ENCODE data around the gene KDM5C.
A peak's percentile ranks its signal among the peaks of the same experiment; 100 is the strongest.

KDM5C gene

GRCh38 chrX:53194308-53194707, 30.7 kb downstream of the KDM5C start:
- TF ChIP-seq, protein P1, sequence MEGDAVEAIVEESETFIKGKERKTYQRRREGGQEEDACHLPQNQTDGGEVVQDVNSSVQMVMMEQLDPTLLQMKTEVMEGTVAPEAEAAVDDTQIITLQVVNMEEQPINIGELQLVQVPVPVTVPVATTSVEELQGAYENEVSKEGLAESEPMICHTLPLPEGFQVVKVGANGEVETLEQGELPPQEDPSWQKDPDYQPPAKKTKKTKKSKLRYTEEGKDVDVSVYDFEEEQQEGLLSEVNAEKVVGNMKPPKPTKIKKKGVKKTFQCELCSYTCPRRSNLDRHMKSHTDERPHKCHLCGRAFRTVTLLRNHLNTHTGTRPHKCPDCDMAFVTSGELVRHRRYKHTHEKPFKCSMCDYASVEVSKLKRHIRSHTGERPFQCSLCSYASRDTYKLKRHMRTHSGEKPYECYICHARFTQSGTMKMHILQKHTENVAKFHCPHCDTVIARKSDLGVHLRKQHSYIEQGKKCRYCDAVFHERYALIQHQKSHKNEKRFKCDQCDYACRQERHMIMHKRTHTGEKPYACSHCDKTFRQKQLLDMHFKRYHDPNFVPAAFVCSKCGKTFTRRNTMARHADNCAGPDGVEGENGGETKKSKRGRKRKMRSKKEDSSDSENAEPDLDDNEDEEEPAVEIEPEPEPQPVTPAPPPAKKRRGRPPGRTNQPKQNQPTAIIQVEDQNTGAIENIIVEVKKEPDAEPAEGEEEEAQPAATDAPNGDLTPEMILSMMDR (IDR thresholded peaks at IDR 0.05; ENCODE audit: low read depth, low read length, missing control alignments) = no peak
- no peak for DNase-seq (ENCODE audit: low read depth)
- no peak overlapping the region for H3K4me3 ChIP-seq (ENCODE audit: low read depth, low read length)

- TF ChIP-seq, protein P1 (IDR thresholded peaks at IDR 0.05; ENCODE audit: low read depth, low read length, missing control alignments) = no peak
- DNase-seq (ENCODE audit: low read depth) = no peak
- H3K4me3 ChIP-seq (ENCODE audit: low read depth, low read length) = no peak overlapping the region
These were observed 31.9 kb downstream of the KDM5C start for GRCh38 chrX:53193093-53193492.

GRCh38 chrX:53190363-53190960, 34.5 kb downstream of the KDM5C start:
- no peak overlapping the region for H3K4me3 ChIP-seq (ENCODE audit: low read depth, low read length)
- DNase-seq (ENCODE audit: low read depth) = no peak
- TF ChIP-seq, protein P1 (IDR thresholded peaks at IDR 0.05; ENCODE audit: low read depth, low read length, missing control alignments) = peak; percentile 2

DNA sequence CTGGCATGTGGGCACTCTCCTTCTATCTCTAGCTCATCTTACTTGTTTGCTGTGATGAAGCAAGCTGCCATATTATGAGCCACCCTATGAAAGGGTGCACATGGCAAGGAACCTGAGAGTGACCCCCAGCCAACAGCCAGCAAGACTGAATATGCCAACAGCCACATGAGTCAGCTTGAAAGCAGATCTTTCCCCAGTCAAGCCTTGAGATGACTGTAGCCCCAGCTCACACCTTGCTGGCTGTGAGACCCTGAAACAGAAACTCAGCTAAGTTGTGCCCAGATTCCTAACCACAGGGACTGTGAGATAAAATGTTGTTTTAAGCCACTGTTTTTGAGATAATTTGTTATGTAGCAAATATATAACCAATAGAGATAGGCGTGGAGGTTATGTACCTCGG, 36.2 kb downstream of the KDM5C start:
- peak; percentile 12 for DNase-seq (ENCODE audit: low read depth)
- no peak overlapping the region for H3K4me3 ChIP-seq (ENCODE audit: low read depth, low read length)
- TF ChIP-seq, protein P1 (IDR thresholded peaks at IDR 0.05; ENCODE audit: low read depth, low read length, missing control alignments) = no peak

DNA sequence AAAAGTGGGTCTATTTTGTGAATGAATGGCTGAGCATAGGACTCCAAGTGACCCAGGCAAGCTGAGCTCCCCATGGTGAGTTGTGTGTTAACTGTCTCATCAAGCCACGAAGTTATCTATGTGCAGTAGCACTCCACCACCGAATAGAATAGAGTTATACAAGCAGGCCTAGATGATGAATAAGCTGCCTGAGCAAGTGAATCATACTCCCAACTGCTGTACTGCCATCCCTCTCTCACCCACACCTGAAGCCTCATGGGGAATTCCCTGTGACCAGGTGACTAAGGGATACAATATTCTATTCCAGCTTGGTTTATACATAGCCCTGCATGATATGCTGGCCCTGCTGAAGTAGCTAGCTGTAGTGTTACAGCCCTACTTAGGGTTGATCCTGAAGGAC, 38.7 kb downstream of the KDM5C start:
- no peak for DNase-seq (ENCODE audit: low read depth)
- TF ChIP-seq, protein P1 (IDR thresholded peaks at IDR 0.05; ENCODE audit: low read depth, low read length, missing control alignments) = no peak
- H3K4me3 ChIP-seq (ENCODE audit: low read depth, low read length) = no peak overlapping the region

DNA sequence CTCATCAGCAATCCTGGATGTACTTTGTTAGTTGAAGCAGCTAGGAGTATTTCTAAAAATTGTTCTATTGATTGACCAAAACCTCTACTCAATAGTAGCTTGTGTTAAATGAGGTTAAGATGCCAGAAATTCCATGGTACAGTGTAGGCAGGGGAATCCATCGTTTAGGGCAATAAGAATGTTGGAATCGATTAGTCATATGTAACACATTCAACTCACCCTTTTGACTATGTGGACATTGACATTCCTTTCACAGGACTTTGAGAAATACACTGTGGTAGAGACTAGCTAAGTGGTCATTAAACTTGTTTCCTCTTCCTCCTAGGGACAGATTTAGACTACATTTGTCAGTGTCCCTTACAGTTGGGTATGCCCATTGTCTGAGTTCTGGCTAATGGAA, 40.2 kb downstream of the KDM5C start:
- TF ChIP-seq, protein P1 (IDR thresholded peaks at IDR 0.05; ENCODE audit: low read depth, low read length, missing control alignments) = no peak
- no peak for DNase-seq (ENCODE audit: low read depth)
- H3K4me3 ChIP-seq (ENCODE audit: low read depth, low read length) = no peak overlapping the region

GRCh38 chrX:53171356-53171755, 53.7 kb downstream of the KDM5C start:
- TF ChIP-seq, protein P1 (IDR thresholded peaks at IDR 0.05; ENCODE audit: low read depth, low read length, missing control alignments) = no peak
- H3K4me3 ChIP-seq (ENCODE audit: low read depth, low read length) = no peak overlapping the region
- DNase-seq (ENCODE audit: low read depth) = no peak
